Thyroid gland (tissue), 4 donors: Measurements from ENCODE around the gene PRX.

ENCODE experiments used
- CTCF ChIP-seq, 6 experiments: fragments of 200-600 bp in 3 of 6; fragments of 450-650 bp in 3 of 6; sonication (generic) in 3 of 6; IDR thresholded peaks; one replicate each; pipeline ENCODE4 v1.5.1; 2016 to 2019; ENCODE audit warnings: antibody characterized with exemption in 6 of 6, mild to moderate bottlenecking in 2 of 6, inconsistent platforms in 1 of 6, moderate library complexity in 1 of 6
- POLR2A ChIP-seq, 2 donors: fragments of 450-650 bp; IDR thresholded peaks; one replicate each; pipeline ENCODE4 v1.6.1; 2017; ENCODE audit warnings: antibody characterized with exemption in 2 of 2, mild to moderate bottlenecking in 2 of 2, moderate library complexity in 1 of 2

DNA sequence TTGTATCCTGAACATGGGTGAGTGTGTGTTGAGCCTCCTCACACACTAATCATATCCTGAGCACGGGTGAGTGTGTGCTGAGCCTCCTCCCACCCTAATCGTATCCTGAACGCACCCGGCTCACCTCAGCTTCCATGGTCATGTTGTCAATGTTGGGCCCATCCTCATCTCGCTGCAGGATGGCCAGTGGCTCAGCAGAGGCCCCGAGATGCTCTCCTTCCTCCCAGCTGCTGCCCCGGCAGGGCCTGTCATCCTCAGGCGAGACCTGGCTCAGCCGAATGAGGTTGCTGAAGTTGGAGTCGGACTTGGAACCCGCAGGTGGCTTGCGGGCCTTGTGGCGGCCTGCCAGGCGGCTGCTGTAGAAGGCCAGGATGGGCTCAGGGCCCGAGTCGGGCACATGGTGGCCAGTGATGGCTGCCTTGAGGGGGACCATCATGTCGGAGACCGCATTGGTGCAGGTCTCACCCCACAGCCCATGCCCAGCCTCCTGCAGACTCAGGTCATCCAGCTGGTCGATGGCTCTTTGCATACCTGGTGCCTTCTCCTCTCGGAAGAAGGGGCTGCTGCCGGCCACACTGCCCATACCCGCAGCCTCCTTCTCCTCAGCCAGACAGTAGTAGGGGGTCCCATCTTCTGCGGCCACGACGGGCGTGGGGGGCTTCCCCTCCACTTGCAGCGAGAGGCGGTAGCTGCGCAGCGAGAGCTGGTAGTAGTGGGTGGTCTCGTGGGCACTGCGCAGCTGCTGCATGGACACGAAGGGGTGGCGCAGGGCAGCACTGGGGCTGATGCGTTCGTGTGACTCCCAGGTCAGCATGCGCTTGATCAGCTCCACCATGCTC lies 32.8 kb downstream of the PRX start:
- TF ChIP-seq CTCF (IDR thresholded peaks at IDR 0.05) (no peak), POLR2A (IDR thresholded peaks at IDR 0.05) (no peak)
